Hematopoietic multipotent progenitor cell (in vitro differentiated cells): ENCODE results near the gene HRAS. TPM values are rescaled to one million over a fixed set of nuclear protein-coding genes. Genes with fewer than 3 reads are reported as not detected.

Experiments used
- DNase-seq, 3 donors: peaks; one replicate each; pipeline ENCODE4 v3.0.0-alpha.2; 2011 to 2015; ENCODE audit warnings: low read depth in 2 of 3, low spot score in 2 of 3
- total RNA-seq: library from RNA; depleted of rRNA; stranded (reverse); fragments of >200 nt; gene quantifications from one replicate; pipeline ENCODE4 v1.2.3, GENCODE V29; 2012

The HRAS gene
- total RNA-seq, 1 donor, result 22.1 TPM

DNA sequence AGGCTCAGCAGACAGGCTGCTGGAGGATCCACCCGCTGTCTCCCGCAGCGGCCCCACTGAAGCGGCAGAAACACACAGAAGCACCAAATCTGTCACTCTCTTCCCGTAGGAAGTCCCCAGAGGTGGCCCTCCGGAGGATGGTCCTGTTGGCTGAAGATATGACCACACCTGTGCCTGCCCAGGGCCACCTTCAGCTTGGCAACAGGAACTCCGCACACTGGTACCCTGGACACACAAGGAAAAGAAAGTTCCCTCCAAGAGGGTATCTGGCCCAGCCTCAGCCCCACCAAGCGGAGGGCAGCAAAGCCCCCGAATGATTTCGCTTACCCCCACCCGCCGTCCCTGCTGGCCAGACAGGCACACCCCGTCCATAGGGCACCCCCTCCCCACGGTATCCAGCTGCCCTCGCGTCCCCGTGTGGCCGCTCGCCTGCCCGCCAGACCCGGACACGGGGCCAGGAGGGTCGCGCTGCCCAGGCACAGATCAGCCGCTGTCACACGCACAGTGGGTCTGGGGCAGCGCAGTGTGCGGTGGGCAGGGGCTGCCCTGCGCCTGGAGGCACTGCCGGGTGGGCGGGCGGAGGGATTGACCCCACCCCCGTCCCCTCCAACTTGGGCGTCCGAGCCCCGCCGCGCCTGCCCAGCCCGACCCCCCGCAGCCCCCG lies 32.4 kb upstream of the HRAS start:
- no peak for DNase-seq

DNA sequence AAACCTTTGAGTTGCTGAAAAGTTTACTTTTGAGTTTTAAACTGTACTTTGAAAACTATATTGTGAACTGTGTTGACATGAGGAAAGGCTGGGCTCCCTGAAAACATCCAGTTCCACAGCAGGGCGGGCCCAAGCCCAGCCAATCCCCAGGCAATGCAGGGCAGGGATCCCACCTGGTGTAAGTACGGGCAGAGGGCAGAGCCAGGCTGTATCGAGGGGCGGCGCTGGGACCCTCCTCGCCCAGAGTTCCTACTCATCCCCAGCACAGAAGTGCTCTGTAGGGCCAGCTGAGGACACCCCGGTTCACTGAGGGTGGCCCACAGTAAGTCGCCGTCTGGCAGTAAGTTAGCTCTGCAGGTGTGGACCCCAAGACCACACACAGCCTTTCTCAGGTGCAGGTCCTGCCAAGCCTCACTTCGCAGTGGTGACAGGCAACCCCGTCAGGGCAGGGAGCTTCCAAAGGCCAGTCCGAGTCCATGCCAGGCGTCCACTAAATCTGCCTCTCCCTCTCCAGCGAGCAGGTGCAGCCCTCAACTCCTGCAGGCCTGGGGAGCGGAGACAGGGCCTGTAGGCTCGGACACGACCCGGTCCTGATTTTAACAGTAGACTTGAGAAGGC lies 31.7 kb upstream of the HRAS start:
- no peak for DNase-seq

DNA sequence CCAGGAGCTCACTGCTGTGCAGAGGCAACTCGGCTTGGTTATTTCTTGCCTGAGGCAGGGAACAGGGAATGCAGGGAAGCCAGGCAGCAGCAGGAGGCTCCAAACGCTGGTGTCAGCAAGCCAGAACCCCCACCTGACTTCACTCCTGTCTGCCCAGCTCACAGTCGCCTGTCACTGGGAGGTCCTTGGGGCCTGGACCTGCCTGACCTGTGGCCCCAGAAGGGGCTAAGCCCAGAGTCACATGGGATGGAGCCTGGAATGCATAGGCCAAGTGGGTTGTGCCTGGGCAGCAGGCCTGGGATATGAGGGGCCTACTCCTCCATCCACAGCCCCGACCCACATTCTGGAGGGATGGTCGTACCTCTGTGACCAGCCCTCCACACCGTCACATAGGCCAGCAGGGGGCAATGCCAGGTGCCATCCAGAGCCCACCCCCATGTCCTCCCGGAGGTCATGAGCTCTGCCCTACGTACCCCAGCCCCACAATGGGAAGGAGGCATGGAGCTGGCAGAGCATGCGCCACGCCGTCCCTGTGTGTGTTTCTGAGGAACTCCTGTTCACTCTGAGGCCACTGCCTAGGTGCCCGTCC lies 30.6 kb upstream of the HRAS start:
- DNase-seq, result no peak

DNA sequence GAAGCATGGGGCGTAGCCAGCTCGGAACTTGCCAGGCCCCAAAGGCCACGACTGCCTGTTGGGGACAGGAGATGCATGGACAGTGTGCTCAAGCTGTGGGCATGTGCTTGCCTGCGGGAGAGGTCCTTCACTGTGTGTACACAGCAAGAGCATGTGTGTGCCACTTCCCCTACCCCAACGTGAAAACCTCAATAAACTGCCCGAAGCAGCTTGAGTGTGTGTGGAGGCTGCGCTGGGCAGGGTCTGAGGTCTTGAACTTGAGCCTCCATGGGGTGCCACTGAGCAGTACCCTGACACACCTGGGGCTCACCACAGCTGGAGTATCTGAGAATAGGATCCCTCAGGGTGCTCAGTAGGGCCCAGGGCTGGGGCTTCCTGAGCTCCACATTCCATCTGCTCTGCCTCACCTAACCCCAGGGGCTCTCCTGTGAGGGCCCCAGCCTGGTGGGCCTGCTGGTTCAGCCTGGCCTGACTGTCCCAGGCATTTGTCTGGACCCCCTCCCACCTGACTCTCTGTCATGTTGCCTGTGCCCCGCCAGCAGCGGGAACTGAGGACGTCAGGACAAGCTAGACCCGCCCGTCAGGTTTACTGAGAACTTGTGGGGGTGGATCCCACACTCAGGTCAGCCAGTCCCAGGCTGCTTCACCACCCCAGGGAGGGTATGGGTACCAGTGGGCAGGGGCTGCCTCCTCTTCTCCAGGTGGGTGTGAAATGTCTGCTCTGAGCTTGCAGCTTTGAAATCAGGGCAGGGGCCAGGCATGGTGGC lies 28.6 kb upstream of the HRAS start:
- no peak for DNase-seq

DNA sequence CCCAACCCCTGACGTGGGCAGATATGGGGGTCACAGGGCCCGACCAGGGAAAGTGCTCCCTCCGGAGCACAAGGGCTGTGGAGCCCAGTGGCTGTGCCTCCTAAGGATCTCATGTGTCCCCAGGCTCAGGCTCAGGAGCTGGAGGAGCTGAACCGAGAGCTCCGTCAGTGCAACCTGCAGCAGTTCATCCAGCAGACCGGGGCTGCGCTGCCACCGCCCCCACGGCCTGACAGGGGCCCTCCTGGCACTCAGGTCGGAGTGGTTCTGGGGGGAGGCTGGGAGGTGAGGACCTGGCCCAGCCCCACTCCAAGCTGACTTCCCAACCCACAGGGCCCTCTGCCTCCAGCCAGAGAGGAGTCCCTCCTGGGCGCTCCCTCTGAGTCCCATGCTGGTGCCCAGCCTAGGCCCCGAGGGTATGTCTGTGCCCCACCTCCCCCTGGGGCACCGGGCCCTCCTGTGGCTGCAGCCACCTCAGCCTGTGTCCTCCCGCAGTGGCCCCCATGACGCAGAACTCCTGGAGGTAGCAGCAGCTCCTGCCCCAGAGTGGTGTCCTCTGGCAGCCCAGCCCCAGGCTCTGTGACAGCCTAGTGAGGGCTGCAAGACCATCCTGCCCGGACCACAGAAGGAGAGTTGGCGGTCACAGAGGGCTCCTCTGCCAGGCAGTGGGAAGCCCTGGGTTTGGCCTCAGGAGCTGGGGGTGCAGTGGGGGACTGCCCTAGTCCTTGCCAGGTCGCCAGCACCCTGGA lies 27.9 kb upstream of the HRAS start:
- DNase-seq, result no peak

DNA sequence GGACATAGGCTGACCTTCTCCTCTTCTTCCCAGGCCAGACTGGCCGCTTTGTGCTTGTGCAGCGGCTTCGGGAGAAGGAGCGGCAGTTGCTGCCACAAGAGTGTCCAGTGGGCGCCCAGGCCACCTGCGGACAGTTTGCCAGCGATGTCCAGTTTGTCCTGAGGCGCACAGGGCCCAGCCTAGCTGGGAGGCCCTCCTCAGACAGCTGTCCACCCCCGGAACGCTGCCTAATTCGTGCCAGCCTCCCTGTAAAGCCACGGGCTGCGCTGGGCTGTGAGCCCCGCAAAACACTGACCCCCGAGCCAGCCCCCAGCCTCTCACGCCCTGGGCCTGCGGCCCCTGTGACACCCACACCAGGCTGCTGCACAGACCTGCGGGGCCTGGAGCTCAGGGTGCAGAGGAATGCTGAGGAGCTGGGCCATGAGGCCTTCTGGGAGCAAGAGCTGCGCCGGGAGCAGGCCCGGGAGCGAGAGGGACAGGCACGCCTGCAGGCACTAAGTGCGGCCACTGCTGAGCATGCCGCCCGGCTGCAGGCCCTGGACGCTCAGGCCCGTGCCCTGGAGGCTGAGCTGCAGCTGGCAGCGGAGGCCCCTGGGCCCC lies 26.8 kb upstream of the HRAS start:
- DNase-seq, result no peak

DNA sequence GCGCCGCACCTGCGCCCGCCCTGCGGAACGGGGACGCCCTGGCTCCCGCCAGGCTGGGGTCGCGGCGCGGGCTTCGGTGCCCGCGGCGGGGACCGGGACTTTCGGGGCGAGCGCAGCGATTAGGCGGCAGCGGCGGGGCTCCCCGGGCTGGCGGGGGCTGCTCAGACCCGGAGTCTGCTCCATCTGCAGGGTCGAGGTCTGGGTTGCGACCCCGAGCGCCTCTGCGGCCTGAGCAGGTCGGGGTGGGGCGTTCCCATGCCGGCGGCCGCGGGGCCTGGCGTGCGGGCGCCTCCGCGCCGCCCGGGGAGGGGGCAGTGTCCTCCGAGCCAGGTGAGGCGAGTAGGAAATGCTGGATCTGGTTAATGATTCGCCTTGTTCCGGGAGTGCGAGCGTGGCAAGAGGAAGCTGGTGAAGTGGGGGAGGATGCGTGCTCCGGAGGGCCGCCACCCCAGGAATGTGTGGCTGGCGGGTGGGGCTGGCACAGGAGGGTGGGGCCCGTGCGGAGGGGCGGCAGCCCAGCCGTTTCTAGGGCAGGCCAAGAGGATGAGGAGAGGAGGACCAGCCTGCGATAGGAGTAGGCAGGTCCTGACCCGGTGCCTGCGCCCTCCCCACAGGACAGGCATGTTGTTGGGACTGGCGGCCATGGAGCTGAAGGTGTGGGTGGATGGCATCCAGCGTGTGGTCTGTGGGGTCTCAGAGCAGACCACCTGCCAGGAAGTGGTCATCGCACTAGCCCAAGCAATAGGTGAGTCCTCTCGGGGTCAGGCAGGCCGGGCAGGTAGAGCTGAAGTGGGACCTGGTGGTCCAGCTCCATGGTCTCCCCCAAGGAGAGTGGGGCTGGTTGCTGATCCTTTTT lies 26.0 kb upstream of the HRAS start:
- DNase-seq, result no peak

DNA sequence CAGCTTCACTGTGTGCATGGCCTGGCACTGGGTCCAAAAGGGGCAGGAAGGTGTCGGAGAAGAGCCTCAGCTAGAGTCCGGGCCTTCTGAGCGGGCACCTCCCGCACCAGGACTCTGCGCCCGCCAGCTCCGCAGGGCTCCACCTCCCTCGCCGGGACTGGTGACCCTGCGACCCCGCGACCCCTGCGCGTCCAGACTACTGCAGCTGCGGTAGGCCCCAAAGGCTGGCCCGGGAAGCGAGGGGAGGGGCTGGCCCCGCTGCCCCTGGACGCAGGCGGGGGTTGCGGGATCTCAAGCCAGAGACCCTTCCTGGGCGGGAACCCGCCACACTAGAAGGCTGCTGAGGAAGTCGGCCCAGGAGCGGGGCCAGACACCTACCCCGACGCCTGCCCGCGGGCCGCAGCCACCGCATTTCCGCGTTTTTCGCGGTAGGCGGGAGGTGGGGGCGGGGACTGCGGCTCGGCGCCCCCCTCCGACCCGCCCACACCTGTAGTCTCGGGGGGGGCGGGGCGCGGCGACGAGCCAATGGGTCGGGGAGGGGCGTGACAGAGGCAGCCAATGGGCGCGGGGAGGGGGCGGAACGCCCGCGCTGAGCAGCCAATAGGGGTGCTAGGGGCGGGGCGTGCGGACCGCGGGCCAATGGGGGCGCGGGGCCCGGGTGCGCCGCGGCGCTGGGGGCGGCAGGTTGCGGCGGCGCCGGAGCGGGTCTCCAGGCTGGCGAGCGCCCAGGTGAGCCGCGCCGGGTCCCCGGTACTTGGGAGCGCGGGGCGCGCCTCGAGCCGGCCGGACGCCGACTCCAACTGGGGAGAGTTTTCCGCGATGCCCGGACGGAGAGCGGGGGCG lies 25.1 kb upstream of the HRAS start, which contains the start of the genes LMNTD2 and RASSF7:
Gene LMNTD2 (minus strand): TSS at position 434 of the 843 bp plus-strand sequence. CDS start 22 bp downstream, at position 412.
Gene RASSF7 (plus strand): TSS at position 666 of the 843 bp plus-strand sequence. CDS start 799 bp downstream, outside the sequence.
- peak; percentile 86 to 92 (median 88) for DNase-seq

DNA sequence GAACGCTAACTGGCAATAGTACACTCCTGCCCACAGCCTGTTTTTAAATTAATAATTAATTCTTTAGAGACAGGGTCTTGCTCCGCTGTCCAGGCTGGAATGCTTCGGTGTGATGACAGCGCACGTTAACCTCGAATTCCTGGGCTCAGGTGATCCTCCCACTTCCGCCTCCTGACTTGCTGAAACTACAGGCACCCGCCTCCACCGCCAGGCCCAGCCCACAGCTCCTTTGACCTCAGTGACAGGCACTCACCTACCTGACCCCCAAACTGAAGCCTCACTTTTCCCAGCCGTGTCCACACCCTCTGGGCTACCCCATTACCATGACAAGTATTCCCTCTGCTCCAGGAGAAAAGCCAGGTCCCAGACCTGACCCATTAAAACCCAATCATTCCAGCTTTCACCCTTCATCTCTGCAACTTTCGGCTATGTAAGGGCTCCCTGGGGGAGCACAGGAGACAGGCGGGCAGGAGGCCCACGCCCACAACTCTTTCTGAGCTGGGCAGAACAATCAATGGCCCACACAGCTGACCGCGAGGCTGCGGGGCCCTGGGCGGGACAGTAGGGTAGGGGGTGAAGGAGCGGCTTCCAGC lies 24.4 kb upstream of the HRAS start:
- DNase-seq, result no peak

DNA sequence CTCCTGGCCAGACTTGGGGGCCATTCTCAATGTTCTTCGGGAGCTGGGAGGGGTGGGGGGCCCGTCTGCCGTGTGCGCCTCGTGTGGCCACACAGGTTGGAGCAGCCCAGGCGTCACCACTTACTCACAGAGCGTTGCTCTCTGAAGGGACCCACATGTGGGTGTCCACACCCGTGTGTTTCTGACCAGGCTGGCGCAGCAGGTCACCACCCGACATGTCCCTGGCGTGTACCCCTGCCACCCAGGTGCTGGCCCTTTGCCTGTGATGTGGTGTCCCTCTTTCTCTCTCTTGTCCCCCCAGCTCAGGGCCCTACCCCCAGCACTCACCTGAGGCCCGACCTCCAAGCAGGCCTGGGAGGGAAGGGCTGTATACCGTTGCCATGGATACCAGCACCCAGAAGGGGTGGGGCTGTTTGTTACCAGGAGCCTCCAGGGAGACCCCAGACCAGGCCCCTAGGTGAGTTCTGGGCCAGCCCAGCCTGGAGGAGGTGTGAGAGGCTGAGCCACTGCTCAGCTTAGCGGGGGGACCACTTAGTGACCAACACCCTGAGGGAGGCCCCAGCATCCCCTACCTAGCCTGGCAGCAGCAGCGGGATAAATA lies 23.7 kb upstream of the HRAS start:
- no peak for DNase-seq

DNA sequence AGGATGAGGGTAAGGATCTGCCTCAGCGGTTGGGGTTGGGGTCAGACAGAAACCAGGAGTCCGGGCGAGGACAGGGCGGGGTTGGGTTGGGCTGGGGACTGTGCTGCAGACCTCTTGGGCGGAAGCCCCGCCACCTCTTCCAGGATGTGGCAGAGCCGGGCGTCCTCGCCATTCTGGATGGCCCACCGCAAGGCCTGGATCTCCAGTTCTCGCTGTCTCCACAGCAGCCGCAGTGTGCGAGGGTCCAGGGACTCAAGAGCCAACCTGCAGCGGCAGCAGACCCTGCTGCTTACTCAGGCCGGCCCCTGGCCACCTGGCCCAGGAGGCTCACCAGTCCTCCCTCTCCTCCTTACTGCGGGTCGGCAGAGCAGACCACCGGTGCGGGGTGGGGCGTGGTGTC lies 23.1 kb upstream of the HRAS start:
- DNase-seq, result no peak

DNA sequence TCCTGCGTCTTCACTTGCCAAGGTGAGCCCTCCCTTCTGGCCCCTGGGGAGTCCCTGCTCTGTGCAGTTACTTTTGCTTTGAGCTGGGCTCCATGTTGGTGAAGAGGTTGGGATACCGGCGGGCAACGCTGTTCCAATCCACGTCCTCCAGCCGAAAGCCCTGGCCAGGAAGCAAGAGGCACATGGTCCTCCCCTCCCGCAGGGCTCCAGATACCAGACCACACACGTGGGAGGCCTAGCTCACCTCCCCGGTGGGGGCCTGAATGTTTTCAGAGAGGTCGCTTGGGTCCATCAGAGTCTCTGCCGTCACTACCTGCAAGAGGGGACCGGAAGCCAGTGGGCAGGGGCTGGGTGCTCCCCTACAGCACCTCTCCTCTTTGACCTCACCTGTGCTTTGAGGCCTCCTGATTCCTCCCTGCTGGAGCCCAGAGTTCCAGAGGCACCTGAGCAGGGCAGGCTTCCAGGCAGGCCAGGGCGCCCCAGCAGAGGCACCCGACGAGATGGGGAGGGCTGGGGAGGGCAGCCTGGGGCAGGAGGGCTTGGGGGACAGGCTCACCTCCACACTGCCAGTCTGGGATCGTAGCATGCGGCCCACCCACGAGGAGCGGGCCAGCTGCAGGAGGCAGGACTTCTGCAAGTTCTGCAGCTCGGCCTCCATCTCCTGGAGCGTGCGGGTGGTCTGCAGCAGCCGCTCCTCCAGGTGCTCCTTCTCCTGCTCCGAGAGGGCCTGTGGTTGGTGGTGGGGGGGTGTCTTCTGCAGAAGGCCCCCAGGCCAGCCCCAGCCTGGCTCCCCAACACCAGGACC lies 22.2 kb upstream of the HRAS start:
- DNase-seq, result no peak

DNA sequence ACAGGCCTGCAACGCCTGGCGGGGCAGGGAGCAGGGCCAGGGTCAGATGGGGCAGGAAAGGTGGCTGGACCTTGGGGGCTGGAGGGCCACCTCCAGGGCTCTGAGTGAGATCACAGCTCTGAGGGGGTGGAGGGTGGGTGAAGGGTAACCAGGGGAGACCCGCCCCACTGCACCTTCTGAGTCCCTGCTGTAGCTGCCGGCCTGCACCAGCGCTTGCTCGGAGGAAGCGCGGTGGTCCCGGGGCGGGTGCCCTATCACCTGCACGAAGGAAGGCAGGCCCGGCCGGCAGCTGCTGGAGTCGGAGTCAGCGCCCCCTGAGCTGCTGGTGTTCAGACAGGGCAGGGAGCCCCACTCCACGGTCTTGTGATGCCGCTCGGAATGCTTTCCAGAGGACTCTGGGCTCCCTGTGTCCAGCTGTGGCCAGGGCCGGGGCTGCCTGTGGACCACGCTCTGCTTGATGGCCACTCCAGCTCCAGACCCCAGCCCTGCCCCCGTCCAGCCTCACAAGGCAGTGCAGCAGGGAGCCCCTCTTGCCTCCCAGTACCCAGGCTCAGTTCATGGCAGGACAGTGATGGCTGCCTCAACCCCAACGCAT lies 21.4 kb upstream of the HRAS start:
- no peak for DNase-seq

DNA sequence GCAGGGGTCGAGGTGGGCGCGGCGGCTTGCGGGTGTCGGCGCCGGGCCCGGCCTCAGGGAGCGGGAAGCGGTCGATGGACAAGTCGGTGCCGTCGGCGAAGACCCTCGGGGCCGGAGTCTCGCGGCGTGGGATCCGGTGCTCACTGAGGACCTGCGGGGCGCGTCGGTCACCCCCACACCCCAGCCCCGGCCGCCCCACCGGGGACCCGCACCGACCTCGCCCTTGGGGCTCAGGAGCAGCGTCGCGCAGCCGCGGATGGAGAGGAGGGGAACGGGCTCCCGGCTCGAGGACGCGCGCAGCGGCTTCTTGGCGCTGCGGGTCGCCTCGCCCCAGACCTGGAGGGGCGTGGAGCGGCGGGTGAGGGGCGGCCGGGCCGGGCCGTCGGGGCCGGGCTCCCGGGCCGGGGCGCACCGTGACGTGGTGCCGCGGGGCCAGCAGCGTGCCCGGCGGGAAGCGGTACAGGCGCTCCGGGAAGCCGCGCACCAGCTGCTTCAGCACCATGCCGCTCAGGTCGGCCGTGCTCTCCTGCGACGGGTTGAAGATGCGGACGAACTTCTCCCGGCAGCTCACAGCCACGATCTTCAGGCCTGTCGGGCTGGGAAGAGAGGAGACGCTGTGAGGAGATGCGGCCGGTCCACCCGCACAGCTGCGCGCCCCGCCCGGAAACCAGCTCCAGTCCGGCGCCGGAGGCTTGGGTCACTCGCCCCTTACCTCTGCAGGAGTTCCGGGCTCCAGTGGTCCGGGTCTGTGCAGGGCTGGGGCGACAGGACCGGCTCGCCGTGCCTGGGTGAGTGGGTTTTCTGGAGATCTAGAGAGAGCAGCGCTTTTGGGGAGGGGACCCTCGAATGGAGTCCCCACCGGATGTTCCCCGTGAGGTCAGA lies 20.6 kb upstream of the HRAS start:
- DNase-seq, result no peak

DNA sequence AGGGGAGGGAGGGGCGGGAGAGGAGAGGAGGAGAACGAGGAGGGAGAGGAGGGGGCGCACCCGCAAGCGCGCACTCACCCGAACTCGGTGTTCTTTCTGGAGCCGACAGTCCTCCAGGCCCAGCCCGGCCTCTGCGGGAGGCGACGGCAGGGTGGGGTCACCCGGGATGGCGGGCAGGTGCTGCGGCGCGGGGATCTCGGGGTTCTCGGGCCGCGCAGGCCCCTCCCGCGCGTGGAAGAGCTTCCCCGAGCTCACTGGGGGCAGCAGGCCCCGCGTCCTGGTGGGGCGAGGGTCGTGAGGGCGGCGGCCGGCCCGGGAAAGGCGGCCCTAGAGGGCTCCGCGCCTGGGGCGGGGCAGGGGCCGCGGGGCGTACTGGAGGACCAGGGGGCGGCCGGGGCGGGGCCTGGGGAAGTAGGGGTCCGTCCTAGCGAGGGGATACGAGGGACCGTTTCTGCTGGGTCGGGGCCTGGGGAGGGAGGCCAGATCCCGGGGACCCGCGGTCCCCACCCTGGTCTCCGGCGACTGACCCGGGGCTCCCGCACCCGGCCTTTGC lies 19.9 kb upstream of the HRAS start:
- no peak for DNase-seq
